Astrocyte of the cerebellum (primary cell): Measurements from ENCODE around the gene CDH4.

ENCODE experiments used
- DNase-seq: peaks from one replicate; pipeline ENCODE4 v3.0.0-alpha.2; 2011; ENCODE audit warnings: low read depth
- H3K4me3 ChIP-seq: 2 replicates; pipeline ENCODE4 v1.5.1; 2011; ENCODE audit warnings: mild to moderate bottlenecking, low read depth, low read length, moderate library complexity
- in situ Hi-C: cut with HindIII; loops from 2 replicates; pipeline ENCODE4 v1.10.0; 2017; ENCODE audit warnings: low sequenced_read_pairs
- TF ChIP-seq, protein P1 (sequence below): IDR thresholded peaks from 2 replicates; pipeline ENCODE4 v1.5.1; 2012; ENCODE audit warnings: low read length, low read depth, moderate library complexity, mild to moderate bottlenecking; ENCODE audit errors: missing control alignments

CDH4 gene

GRCh38 chr20:61565791-61566190, 313.7 kb downstream of the CDH4 start:
- H3K4me3 ChIP-seq: no peak overlapping the region
- in situ Hi-C loops: no loop called here
- DNase-seq: no peak
- TF ChIP-seq, protein P1, sequence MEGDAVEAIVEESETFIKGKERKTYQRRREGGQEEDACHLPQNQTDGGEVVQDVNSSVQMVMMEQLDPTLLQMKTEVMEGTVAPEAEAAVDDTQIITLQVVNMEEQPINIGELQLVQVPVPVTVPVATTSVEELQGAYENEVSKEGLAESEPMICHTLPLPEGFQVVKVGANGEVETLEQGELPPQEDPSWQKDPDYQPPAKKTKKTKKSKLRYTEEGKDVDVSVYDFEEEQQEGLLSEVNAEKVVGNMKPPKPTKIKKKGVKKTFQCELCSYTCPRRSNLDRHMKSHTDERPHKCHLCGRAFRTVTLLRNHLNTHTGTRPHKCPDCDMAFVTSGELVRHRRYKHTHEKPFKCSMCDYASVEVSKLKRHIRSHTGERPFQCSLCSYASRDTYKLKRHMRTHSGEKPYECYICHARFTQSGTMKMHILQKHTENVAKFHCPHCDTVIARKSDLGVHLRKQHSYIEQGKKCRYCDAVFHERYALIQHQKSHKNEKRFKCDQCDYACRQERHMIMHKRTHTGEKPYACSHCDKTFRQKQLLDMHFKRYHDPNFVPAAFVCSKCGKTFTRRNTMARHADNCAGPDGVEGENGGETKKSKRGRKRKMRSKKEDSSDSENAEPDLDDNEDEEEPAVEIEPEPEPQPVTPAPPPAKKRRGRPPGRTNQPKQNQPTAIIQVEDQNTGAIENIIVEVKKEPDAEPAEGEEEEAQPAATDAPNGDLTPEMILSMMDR: no peak

GRCh38 chr20:61566691-61567090, 314.6 kb downstream of the CDH4 start:
- TF ChIP-seq, protein P1: no peak
- DNase-seq: no peak
- H3K4me3 ChIP-seq: no peak overlapping the region
- in situ Hi-C loops: no loop called here

GRCh38 chr20:61567204-61567603, 315.1 kb downstream of the CDH4 start:
- in situ Hi-C loops: no loop called here
- no peak overlapping the region for H3K4me3 ChIP-seq
- TF ChIP-seq, protein P1: no peak
- DNase-seq: no peak

DNA sequence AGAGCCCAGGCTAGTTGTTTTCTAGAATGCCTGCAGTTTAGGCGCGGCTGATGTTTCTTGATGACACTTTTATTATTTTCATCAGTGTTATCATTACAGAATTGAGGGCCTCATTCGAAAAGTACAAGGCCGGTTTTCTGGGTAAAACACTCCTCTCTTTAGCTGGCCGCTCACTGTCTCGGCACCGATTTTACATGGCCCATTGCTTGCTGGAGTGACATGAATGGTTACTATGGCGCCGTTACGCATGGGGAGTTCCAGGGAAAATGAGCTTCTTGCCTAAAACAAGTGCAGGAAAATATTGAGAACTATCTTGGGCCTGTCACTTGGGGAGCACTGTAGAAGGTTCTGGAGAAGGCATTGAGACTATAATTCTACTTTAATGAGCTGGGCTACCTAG, 317.8 kb downstream of the CDH4 start:
- no peak overlapping the region for H3K4me3 ChIP-seq
- TF ChIP-seq, protein P1: no peak
- no peak for DNase-seq
- in situ Hi-C loops: no loop called here

DNA sequence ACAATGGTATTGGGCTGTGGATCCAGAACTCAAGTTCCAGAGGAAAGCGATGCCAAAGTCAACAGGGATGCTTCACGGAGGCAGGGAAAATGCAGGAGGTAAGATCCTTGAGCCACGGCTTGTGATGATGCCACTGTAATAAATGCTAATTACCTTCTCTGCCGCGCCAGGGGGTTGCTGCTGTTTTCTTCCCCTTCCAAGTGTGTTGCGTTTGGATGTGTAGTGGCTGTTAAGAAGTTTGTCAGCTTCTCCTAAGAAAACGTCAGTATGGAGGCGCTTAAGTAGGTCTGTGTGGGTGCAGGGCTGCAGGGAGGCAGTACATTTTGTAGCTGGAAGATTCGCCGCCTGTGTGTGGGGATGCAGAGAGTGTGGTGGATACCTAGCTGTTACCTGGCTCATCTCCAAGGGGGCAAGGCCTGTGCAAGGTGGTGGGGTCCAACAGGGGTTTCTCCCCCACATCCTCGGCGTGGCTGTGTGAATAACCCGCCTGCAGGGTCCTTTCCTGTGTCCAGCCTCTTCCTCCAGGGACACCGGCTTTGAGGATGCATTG, 318.7 kb downstream of the CDH4 start:
- TF ChIP-seq, protein P1: no peak
- H3K4me3 ChIP-seq: no peak overlapping the region
- in situ Hi-C loops: no loop called here
- DNase-seq: no peak

DNA sequence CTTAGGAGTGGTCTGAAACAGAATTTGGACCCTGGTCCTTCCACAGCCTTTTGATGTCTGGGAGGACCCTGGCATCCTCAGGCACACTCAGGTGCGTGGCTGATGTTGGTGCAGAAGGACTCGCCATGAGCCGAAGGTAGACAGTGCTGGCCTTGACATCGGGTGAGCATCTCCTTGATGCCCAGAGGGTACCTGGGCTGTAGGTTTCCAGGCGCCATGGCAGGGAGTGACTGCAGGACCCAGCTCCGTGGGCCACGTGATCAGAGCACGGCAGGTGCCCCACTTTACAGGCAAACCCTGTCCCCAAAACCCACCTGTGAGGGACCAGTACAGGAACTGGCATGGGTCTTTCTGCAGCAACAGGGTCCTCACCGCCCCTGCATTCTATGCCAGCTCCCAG, 319.2 kb downstream of the CDH4 start:
- TF ChIP-seq, protein P1: no peak
- no peak for DNase-seq
- in situ Hi-C loops: no loop called here
- H3K4me3 ChIP-seq: no peak overlapping the region
